C4-2B (cell line): ENCODE data around the gene ARHGAP15.

Source experiments
- CTCF ChIP-seq: fragments of 450-650 bp; conservative IDR thresholded peaks from 2 replicates; pipeline ENCODE4 v1.5.1; 2017; ENCODE audit warnings: mild to moderate bottlenecking
- ZFX ChIP-seq: fragments of 450-650 bp; IDR thresholded peaks from 2 replicates; pipeline ENCODE4 v1.6.1; 2017

- TF ChIP-seq CTCF (no peak), ZFX (no peak)
Measured at GRCh38 chr2:143218621-143219020, 89.4 kb downstream of the ARHGAP15 start.
